T-helper 2 cell treated with Interferon-gamma antibody and Interleukin-4, amounts not matched to agents 5 μg/mL and 100 μg/mL, for 36 hours (primary cell): ENCODE measurements around the gene EXOC3L4.

Source experiments
- DNase-seq: peaks from one replicate; pipeline ENCODE4 v3.0.0; 2021; ENCODE audit warnings: low spot score
- H3K27ac Mint-ChIP-seq: one replicate; pipeline ENCODE4 v1.8.0; 2021; ENCODE audit warnings: mild to moderate bottlenecking, mixed read lengths
- H3K27me3 Mint-ChIP-seq: one replicate; pipeline ENCODE4 v1.8.0; 2021; ENCODE audit warnings: low read depth, mixed read lengths
- H3K36me3 Mint-ChIP-seq: one replicate; pipeline ENCODE4 v1.8.0; 2021; ENCODE audit warnings: low read depth, mixed read lengths
- H3K4me1 Mint-ChIP-seq: one replicate; pipeline ENCODE4 v1.8.0; 2021; ENCODE audit warnings: low read depth, mixed read lengths
- H3K4me3 Mint-ChIP-seq: one replicate; pipeline ENCODE4 v1.8.0; 2022; ENCODE audit warnings: mild to moderate bottlenecking, moderate library complexity, mixed read lengths
- H3K9me3 Mint-ChIP-seq: one replicate; pipeline ENCODE4 v1.8.0; 2021; ENCODE audit warnings: mixed read lengths

EXOC3L4 gene

DNA sequence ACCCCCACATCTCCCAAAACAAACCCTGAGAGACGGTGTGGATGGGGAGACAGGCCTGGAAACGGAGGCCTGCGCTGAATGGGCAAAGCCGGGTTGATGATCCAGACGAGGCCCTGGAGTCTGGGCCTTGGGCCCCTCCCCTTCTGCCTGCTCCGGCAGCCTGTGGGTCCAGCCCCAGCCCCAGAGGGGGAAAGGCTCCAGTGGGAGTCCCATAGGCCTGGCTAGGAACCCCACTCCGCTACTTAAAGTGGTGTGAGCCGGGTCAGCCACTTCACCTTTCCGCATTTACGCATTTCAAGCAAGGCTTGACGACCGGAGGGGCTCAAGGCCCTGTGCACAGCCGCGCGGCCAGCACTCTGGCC, 28.0 kb downstream of the EXOC3L4 start:
- DNase-seq: no peak
- H3K36me3 Mint-ChIP-seq: no peaks in the 10 kb centered on the region
- H3K27ac Mint-ChIP-seq: no peak overlapping the region
- no peaks in the 10 kb centered on the region for H3K9me3 Mint-ChIP-seq
- H3K4me3 Mint-ChIP-seq: no peak overlapping the region
- peaks cover 33% of the 10 kb centered on the region for H3K27me3 Mint-ChIP-seq
- H3K4me1 Mint-ChIP-seq: peaks cover 2% of the 10 kb centered on the region

DNA sequence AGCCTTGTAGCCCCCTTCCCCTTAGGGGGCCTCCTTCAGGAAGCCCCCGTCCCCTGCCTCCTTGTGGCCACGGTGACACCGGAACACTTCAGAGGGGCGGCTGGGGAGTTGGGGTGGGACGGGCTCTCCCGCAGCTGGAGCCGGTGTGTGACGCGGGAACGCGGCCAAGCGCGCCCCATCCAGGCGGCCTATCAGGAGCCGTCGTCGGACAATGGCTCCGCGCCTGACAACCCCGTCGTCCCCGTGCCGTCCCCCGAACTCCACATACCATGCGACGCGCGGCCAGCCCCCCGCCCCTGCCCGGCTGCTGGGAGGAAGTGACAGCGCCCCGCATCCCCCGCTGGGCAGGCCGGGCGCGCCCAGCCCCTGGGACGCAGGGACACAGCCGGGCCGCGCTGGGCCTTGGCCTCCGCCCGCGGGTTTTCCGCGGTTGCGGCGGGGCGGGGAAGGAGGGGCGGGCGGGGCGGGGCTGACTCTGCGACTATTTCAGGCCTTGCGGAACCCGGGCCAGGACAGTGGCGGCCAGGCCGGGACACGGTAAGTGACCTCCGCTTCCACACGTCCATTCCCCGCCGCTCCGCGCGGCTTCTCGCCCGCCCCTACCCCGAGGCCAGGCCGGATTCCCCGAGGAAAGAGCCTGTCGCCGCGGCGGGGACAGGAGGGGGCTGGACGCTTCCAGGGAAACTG, 28.6 kb downstream of the EXOC3L4 start, which contains the start of gene TNFAIP2:
Gene TNFAIP2, plus strand, starts transcription at position 515 of the 687 bp plus-strand sequence. CDS start 2,997 bp downstream, outside the sequence.
- Mint-ChIP-seq H3K9me3 (no peaks in the 10 kb centered on the region), H3K27me3 (peaks cover 33% of the 10 kb centered on the region), H3K36me3 (no peaks in the 10 kb centered on the region), H3K4me1 (peaks cover 2% of the 10 kb centered on the region), H3K27ac (no peak within 1 kb of the TSS), H3K4me3 (no peak within 1 kb of the TSS)
- no peak for DNase-seq

DNA sequence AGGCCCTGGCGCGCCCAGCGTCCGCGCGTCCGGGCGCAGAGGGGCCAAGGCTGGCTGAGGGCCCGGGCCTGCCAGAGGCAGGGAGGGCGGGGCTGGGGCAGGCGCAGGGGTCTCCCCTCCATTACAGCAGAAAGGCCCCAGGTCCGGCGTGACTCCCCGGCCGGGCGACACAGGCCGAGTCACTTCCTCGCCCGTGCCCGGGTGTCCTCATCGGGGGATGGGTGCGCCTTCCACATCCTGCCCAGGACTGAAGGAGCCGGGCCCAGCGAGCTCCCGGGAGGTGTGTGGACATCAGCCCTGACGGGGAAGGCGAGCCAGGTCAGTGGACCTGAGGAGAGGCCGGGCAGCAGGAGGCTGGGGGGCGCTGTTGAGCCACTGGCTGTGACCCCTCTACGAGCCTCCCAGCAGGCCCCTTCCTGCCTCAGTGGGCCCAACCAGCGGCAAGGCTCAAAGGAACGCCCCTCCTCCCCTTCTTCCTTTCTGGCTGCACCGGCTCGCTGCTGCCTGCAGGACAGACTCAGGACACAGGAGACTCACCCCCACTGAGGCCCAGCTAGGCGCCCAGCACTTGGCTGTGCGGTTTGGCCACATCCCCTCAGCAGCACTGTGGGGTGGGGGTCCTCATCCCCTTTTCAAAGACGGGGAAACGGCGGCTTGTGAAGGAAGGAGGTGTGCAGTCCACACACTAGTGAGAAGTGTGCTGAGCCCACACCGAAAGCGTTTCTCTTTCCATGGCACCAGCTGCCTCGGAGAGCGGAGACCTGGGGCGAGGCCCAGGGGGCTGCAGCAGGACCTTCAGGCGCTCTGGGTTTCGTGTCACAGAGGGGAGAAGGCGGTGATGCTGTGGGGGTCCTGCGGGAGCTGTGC, 29.3 kb downstream of the EXOC3L4 start:
- H3K4me1 Mint-ChIP-seq: peaks cover 2% of the 10 kb centered on the region
- H3K4me3 Mint-ChIP-seq: no peak overlapping the region
- no peak for DNase-seq
- H3K9me3 Mint-ChIP-seq: no peaks in the 10 kb centered on the region
- H3K27me3 Mint-ChIP-seq: peaks cover 33% of the 10 kb centered on the region
- no peak overlapping the region for H3K27ac Mint-ChIP-seq
- no peaks in the 10 kb centered on the region for H3K36me3 Mint-ChIP-seq

DNA sequence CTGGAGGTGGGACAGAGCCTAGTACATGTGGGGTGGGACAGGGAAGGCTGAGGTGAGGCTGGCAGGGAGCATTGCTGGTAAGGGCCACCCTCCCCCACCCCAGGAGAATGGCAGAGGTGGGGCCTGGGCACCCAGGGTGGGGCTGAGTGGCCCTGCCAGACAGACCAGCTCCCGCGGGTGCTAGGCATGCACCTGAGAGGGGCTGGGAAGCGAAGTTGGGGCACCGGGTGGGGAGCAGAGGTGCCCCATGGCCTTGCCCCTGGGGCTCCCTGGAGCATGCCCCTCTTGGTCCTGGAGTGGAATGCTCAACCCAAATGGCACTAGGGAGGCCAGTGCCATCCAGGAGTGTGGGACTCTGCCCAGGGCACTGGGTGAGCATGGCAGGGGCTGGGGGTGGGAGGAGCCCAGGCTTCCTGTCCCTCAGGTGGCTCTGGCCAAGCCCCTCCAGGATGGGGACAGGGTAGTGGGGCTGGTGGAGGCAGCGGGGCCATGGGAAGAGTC, 30.0 kb downstream of the EXOC3L4 start:
- Mint-ChIP-seq H3K4me3 (no peak overlapping the region), H3K36me3 (no peaks in the 10 kb centered on the region), H3K27ac (no peak overlapping the region), H3K4me1 (peaks cover 2% of the 10 kb centered on the region), H3K9me3 (no peaks in the 10 kb centered on the region), H3K27me3 (peaks cover 33% of the 10 kb centered on the region)
- no peak for DNase-seq

DNA sequence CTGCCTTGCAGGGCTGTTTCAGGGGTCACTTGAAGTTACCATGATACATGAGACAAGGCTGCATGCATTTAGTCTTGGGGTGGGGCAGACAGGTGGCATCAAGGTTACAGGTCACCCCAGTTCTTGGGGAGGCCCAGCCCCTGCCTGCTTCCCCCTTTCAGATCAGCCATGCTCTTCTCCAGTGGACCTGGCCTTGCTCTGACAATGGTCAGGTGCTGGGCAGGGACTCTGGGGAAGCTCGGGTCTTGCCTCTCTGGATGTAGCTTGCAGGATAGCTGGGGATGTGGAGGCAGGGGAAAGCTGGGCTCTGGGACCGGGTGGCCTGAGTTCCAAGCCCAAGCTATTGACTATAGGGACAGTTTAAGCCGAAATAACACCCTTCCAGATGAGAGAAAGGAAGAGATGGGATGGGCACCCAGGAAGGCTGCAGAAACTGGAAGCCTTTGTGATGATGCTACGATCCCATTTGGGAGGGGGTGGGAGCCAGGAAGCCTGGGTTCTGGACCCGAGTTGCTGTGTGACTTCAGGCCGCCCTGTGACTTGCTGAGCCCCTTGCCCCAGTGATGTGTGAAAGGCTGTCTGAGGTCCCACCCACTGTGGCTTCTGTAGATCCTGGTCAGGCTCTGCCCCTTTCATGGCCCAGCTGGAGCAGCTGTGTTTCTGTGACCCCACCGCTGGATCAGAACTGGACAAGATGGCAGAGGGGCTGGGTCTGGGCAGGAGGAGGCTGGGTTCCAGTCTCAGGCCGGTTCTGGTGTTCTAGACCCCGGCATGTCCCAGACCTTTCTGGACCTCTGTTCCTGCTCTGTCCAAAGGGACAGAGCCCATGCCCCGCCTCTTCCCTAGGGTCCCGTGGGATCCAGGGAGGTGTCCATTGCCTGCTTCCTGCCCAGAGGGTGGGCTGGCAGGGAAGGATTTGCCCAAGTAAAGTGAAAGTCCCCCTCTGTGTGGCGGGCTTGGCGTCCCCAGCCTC, 30.9 kb downstream of the EXOC3L4 start:
- no peaks in the 10 kb centered on the region for H3K36me3 Mint-ChIP-seq
- no peaks in the 10 kb centered on the region for H3K9me3 Mint-ChIP-seq
- DNase-seq: no peak
- H3K4me3 Mint-ChIP-seq: no peak overlapping the region
- peaks cover 2% of the 10 kb centered on the region for H3K4me1 Mint-ChIP-seq
- peaks cover 26% of the 10 kb centered on the region for H3K27me3 Mint-ChIP-seq
- H3K27ac Mint-ChIP-seq: no peak overlapping the region

DNA sequence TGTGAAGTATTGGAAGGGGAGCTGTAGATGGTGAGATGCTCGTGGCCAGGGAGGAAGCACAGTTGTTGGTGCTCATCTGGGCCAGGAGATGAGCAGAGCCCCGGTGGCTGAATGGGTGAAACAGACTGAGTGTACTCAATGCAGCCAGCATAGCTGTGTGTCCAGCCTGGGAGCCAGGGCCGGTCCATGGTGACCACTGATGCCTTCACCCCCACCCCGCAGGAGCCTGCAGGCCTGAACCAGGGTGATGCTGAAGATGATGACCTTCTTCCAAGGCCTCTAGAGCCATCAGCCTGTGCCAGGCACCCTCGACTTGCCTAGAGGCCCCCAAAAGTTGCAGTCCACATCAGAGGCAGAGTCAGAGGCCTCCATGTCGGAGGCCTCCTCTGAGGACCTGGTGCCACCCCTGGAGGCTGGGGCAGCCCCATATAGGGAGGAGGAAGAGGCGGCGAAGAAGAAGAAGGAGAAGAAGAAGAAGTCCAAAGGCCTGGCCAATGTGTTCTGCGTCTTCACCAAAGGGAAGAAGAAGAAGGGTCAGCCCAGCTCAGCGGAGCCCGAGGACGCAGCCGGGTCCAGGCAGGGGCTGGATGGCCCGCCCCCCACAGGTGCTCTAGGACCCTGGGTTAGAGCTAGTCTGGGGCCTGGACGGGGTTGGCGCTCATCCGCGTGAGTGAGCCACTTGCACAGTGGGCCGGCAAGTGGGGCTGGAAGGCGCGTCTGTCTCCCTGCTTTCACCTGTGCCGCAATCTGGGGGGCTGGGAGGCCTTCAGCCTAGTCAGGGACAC, 31.8 kb downstream of the EXOC3L4 start:
- Mint-ChIP-seq H3K9me3 (no peaks in the 10 kb centered on the region), H3K4me1 (no peaks in the 10 kb centered on the region), H3K36me3 (no peaks in the 10 kb centered on the region), H3K4me3 (no peak overlapping the region), H3K27ac (no peak overlapping the region), H3K27me3 (peaks cover 18% of the 10 kb centered on the region)
- DNase-seq: no peak

DNA sequence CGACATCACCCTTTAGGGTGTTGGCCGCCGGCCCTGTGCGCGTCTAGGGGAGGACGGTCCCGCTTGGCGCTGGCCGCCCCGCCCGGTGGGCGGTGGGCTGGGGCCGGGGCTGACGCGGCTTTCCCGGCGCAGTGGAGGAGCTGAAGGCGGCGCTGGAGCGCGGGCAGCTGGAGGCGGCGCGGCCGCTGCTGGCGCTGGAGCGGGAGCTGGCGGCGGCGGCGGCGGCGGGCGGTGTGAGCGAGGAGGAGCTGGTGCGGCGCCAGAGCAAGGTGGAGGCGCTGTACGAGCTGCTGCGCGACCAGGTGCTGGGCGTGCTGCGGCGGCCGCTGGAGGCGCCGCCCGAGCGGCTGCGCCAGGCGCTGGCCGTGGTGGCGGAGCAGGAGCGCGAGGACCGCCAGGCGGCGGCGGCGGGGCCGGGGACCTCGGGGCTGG, 32.4 kb downstream of the EXOC3L4 start:
- Mint-ChIP-seq H3K4me3 (no peak overlapping the region), H3K36me3 (no peaks in the 10 kb centered on the region), H3K4me1 (no peaks in the 10 kb centered on the region), H3K9me3 (no peaks in the 10 kb centered on the region), H3K27ac (no peak overlapping the region), H3K27me3 (peaks cover 14% of the 10 kb centered on the region)
- DNase-seq: no peak

DNA sequence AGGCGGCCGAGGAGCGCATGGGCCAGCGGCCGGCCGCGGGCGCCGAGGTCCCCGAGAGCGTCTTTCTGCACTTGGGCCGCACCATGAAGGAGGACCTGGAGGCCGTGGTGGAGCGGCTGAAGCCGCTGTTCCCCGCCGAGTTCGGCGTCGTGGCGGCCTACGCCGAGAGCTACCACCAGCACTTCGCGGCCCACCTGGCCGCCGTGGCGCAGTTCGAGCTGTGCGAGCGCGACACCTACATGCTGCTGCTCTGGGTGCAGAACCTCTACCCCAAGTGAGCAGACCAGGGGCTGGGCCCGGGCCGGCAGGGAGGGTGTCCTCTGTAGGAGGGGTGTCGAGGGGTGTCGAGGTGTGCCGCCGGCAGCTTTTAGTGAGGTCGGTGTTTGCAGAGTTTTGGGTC, 32.8 kb downstream of the EXOC3L4 start:
- Mint-ChIP-seq H3K27ac (no peak overlapping the region), H3K4me3 (no peak overlapping the region), H3K4me1 (no peaks in the 10 kb centered on the region), H3K27me3 (peaks cover 9% of the 10 kb centered on the region), H3K36me3 (no peaks in the 10 kb centered on the region), H3K9me3 (no peaks in the 10 kb centered on the region)
- no peak for DNase-seq

DNA sequence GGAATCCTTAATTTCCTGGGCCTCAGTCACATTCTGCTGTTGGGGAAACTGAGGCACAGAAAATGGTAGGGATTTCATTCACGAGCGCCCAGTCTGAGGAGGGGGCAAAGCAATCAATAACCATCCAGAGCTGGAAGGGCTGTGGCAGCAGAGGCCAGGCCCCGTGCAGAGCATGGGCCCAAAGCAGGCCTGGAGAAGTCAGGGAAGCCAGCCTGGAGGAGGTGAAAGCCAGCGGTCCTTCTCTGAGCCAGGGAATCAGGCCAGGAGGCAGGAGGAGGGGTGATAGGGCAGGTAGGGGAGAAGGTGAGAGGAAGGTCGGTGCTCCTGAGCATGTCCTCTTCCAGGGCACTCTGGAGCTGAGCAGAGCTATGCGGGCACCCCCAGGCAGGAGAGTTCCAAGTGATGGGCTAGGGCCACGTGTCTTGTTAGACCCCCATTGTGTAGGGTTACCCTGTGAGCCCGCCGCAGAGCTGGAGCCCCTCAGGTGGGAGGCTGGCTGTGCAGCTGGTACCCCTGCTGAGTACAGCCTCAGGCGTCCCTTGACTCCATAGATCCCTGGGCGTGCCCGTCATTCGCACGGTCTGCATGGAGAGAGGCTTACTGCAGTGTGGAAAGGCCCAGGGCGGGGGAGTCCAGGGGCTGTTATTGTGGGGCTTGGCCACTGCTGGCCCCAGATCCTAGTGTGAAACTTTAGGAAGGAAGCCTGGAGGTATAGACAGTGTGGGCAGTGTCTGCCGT, 33.5 kb downstream of the EXOC3L4 start:
- H3K9me3 Mint-ChIP-seq: no peaks in the 10 kb centered on the region

DNA sequence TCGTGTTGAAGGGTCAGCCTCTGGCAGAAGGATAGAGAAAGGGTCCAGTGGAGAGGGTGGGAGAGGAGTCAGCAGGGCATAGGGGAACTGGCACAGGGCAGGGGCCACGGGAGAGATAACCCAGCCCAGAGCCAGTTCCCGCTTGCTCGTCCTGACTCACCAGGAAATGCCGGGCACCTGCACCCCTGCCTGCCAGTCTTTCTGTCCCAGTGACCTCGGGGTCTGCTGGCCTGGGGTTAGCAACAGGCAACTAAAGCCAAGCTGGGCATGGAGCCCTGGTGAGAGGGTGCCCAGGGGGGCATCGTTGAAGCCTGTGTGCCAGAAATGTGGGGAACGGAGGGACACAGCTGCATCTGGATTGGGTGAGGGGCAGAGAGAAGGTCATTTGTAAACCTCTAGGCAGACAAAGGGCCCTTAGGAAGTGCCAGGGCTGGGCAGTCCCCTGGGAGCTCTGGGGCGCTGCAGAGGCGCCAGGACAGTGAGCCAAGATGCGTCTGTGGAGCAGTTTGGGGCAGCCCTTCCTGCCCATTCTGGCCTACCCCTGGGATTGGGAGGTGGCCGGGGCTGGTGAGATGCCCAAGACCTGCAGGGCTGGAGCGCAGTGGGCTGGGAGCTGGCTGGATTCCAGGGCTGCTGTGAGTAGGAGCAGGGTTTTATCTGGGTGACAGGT, 34.2 kb downstream of the EXOC3L4 start:
- no peaks in the 10 kb centered on the region for H3K4me1 Mint-ChIP-seq
- no peaks in the 10 kb centered on the region for H3K36me3 Mint-ChIP-seq
- no peaks in the 10 kb centered on the region for H3K9me3 Mint-ChIP-seq
- peaks cover 6% of the 10 kb centered on the region for H3K27me3 Mint-ChIP-seq
- H3K27ac Mint-ChIP-seq: no peak overlapping the region
- no peak for DNase-seq
- no peak overlapping the region for H3K4me3 Mint-ChIP-seq

More for the DNA sequence above, 33.5 kb downstream of the EXOC3L4 start:
- H3K36me3 Mint-ChIP-seq: no peaks in the 10 kb centered on the region
- H3K4me1 Mint-ChIP-seq: no peaks in the 10 kb centered on the region
- no peak overlapping the region for H3K27ac Mint-ChIP-seq
- peaks cover 8% of the 10 kb centered on the region for H3K27me3 Mint-ChIP-seq
- no peak for DNase-seq
- H3K4me3 Mint-ChIP-seq: no peak overlapping the region

DNA sequence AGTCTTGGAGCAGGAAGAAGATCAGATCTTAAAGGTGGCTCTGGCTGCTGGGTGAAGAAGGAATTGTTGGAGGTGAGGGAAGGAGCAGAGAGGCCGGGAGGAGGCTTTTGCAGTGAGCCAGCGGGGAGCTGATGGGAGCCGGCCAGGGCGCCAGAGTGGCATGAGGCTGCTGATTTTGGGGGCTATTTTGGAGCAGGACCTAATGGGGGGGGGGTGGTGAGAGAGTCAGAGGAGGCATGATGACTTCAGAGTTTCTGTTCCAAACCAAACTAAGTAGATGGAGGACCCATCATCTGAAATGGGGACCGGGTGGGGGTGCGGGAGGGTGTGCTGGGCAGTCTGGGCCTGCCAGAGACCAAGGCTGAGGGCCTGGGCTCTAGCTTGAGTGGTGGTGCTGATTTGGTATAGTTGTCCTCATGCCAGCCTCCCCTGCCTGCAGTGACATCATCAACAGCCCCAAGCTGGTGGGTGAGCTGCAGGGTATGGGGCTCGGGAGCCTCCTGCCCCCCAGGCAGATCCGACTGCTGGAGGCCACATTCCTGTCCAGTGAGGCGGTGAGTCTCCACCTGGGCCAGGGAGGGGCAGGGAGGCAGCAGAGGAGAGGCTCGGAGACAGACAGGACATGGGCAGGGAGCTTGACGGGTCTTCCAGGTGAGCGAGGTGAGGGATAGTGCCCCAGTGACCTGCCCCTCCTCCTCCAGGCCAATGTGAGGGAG, 34.9 kb downstream of the EXOC3L4 start:
- no peaks in the 10 kb centered on the region for H3K9me3 Mint-ChIP-seq
- no peaks in the 10 kb centered on the region for H3K36me3 Mint-ChIP-seq
- no peak overlapping the region for H3K27ac Mint-ChIP-seq
- no peaks in the 10 kb centered on the region for H3K27me3 Mint-ChIP-seq
- no peaks in the 10 kb centered on the region for H3K4me1 Mint-ChIP-seq
- H3K4me3 Mint-ChIP-seq: no peak overlapping the region
- no peak for DNase-seq
